GM20431 (cell line): ENCODE data around the gene MARK3.

ENCODE experiments used
- in situ Hi-C: fragments of 300-500 bp; cut with MseI, MboI; formaldehyde crosslinking; loops from one replicate; pipeline ENCODE4 v1.15.0; 2020; ENCODE audit warnings: low sequenced_read_pairs; ENCODE audit not compliant: unreplicated experiment

Gene MARK3

DNA sequence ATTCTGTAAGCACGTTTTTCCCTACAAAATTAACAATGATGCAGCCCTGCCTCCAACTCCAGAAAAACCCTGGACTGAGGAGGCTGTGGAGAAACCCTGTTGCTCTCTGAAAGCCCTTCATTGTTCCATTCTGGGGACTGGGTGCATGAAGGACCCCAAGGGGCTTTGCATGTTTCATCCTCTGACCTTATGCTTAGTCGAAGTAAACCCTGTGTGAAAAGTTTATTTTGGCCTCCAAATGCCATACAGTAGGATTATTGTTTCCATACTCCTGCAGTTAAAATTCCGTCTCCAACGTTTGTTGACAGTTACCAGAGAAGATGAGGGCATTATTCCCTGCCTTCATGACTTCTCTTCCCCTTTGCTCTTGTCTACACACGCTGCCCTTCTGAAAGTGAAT lies 91.4 kb downstream of the MARK3 start:
- in situ Hi-C loops: no loop called here

DNA sequence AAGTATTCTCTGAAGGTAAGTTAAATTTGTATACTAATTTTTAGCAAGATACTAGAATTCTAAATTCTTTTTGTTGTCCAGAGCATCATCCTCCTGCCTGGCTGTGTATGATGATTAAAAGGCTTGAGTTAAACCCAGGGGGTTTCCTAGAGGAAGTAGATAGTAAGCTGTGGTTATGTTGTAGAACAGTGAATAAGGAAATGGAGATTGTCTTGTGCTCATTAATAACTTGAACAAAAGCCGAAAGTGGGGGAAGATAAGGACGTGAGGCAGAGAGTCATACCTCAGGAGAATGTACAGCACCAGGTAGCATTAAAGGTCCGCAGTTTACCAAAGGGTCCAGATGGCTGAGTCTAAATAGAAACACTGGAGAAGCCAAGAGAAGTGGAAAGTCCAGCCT lies 95.4 kb downstream of the MARK3 start:
- in situ Hi-C loops: no loop called here

DNA sequence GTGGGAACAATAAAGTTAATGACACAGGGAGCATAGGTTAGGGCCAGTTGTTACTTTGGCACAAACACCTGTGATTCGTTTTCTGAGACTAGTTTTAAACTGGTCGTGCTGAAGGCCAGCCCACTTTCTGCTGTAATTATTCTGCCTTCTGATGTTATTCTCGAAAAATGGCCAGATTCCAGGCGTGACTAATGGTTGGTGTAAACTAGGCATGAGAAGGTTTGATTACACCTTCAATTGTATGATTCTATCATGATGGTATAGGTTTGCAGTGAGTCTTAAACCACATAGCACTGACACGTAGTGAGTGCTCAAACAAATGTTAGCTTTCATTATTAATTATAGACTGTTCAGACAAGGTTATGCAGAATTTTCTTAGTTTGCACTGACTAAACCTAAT lies 98.4 kb downstream of the MARK3 start:
- in situ Hi-C loops: no loop called here

DNA sequence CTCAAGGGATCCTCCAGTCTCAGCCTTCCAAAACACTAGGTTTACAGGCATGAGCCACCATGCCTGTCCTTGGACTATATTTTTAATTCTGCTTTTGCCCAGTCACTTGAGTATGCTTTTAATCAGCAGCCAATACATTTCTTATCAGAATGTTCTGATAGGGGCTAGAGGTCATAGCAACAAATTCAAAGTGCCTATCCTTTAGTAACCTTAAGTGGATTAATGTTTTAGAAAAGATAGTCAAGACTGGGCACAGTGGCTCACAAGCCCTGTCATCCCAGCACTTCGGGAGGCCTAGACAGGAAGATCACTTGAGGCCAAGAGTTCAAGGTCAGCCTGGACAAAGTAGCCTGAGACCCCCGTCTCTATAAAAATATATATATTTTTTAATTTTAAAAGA lies 100.3 kb downstream of the MARK3 start:
- in situ Hi-C loops: no loop called here

DNA sequence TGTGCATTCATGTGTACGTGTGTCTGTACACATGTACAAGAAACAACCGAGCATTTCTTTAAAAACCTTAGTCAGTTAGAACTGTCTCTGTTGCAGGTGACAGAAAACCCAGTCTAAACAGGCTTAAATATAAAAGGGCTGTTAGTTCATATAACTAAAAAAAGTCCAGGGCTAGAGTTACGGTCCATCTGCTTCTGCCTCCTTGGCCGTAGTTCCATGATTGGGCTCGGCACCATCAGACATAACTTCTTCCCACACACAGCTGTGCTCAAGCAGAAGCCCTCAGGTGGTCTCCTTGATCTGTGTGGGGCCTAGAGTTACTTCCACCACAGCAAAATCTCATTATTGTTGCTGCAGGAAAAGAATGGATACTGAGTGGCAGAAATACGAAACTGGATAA lies 102.9 kb downstream of the MARK3 start:
- in situ Hi-C loops: no loop called here

DNA sequence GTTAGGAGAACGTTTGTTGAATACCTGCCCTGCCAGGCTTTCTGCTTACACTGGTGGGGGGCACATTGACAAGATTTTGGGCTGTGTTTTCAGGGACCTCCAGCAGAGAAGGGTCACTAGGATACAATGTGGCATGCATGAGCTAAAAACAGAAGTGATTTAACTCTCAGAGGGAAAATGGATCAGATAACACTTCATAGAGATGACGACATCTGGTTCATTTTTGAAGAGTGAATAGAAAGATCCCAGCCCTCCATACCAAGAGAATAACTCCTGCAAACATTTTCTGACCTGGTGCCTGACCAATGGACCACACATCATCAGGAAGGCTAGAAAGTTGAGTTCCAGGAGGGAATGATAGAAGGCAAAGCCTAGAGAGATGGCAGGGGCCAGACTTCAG lies 103.7 kb downstream of the MARK3 start:
- in situ Hi-C loops: no loop called here

DNA sequence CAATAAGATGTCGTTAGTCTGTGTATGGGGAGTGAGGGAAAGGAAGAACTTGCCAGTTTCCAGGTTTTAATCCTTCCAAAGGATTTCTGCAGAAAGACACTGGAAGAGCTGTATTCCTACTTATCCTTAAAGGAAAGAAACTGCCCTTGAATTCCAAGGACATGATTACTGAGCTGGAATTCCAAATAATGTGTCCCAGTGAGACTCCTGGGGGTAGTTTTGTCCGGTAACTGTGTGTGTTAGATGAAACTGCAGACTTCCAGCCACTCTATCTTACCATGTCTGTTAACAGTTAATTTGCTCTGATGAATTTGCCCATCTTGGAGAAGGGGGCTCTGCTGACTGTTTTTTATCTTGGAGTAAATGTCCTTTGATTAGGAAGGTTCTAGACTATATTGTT lies 104.4 kb downstream of the MARK3 start:
- in situ Hi-C loops: no loop called here

DNA sequence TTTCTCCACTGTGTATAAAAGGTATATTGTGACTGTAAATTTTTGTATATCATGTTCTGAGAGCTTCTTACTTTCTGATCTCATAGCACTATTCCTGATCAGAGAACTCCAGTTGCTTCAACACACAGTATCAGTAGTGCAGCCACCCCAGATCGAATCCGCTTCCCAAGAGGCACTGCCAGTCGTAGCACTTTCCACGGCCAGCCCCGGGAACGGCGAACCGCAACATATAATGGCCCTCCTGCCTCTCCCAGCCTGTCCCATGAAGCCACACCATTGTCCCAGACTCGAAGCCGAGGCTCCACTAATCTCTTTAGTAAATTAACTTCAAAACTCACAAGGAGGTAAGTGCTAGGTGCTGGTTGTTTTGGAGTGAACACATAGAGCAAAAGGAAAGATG lies 106.5 kb downstream of the MARK3 start:
- in situ Hi-C loops: no loop called here

DNA sequence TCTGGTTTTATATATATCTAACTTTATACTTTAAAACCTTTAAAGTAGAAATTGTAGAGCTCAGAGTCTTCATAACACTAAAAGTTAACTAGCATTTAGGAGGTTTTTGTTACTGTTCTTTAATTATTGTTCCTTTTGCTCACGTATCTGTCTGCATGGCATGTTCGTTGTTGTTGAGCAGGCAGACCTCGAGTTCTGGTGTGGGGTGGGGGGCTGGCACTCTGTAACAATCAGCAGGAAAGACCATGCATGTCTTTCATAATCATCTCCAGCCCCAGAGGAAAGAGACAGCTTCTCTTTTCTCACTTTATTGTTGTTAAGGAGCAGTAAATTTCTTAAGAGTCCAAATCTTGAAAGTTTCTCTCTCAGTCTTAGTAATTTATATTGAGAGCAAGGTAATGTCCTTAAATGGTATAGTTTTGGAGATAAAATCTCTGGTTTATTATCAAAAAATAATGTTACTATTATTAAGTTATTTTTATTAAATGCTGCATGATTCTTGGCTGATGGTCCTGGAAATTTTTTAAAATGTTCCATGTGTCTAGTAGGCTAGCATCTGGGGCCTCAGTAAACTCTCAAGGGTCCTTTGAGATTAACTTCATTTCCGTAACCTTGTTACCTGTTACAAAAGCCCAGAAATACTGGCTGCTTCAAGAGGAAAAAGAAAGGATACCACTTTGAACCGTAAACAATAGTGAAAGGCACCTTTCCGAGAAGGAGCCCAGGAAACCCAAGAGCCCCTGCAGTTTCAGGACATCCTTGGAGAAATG lies 107.1 kb downstream of the MARK3 start:
- in situ Hi-C loops: no loop called here

DNA sequence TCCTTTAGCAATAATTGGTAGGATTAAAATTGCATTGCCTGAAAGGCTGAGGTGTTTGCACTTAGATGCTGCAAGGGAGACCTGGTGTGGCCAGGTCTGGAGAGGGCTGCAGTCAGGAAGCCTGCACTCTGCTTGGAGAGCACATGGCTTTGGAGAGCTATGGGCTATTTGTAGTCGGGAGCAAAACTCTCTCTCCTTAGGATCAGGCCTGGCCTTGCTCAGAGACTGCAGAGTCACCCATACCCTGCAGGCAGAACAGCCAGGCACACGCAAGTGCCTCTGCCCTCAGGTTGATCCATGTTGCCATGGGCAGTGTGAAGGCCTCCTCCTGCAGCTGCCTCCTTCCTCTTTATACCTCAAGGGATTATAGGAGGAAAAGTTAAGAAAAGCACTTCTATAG lies 110.6 kb downstream of the MARK3 start:
- in situ Hi-C loops: no loop called here

DNA sequence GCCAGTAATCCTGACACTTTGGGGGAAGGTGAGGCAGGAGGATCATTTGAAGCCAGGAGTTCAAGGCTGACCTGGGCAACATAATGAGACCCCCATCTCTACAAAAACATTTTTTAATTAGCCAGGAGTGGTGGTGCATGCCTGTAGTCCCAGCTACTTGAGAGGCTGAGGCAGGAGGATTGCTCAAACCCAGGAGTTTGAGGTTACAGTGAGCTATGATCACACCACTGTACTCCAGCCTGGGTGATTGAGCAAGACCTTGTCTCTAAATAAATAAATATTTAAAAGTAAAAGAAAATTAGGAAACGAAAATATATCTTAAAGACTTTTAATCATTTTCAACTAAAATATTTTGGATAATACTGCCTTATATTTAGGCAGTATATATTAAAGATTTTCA lies 111.6 kb downstream of the MARK3 start:
- in situ Hi-C loops: no loop called here

DNA sequence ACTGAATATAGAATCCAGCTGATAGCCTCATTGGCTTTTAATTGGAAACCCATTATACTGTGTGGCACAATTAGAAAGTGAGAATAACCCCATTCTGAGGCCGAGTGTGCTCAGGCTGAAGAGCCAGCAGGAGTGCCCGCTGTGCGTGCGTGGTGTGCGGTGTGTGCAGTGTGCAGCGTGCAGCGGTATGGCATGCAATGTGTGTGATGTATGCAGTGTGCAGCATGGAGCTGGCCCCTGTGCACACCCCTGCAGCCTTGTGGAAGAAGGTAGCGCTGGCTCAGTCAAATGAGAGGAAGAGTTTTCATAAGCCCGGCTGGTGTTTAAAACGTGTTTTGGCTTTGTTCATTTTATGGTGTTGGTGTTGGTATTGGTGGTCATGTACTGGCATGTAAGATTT lies 114.5 kb downstream of the MARK3 start:
- in situ Hi-C loops: no loop called here

DNA sequence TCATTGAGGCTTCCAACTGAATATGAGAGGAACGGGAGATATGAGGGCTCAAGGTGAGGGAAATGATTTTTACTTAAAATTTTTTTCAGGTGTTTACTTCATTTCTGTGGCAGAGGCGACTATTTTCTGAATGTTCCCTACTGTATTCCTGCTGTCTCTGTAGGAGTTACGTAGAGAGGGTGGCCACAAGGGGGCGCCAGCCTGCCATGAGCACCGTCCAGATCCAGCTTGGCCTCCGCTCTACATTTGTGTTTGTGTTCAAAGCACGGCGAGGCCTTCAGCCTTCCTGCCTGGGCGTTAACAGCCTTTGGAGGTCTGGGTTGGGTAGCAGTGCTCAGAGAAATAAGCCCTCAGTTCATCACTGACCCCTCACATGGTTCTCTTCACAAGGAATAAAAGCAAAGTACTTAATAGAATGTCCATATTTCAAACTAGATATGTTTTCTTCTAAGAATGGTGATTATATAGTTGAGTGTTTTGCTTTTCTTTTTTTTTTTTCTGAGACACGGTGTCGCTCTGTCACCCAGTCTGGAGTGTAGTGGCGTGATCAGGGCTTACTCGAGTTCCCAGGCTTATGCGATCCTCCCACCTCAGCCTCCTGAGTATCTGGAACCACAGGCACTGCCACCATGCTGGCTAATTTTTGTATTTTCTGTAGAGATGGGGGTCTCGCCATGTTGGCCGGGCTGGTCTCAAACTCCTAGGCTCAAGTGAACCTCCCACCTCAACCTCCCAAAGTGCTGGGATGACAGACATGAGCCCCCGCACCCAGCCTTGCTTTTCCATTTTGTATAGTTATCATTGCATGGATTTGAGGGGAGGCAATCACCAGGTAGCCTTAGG lies 115.2 kb downstream of the MARK3 start:
- in situ Hi-C loops: no loop called here

DNA sequence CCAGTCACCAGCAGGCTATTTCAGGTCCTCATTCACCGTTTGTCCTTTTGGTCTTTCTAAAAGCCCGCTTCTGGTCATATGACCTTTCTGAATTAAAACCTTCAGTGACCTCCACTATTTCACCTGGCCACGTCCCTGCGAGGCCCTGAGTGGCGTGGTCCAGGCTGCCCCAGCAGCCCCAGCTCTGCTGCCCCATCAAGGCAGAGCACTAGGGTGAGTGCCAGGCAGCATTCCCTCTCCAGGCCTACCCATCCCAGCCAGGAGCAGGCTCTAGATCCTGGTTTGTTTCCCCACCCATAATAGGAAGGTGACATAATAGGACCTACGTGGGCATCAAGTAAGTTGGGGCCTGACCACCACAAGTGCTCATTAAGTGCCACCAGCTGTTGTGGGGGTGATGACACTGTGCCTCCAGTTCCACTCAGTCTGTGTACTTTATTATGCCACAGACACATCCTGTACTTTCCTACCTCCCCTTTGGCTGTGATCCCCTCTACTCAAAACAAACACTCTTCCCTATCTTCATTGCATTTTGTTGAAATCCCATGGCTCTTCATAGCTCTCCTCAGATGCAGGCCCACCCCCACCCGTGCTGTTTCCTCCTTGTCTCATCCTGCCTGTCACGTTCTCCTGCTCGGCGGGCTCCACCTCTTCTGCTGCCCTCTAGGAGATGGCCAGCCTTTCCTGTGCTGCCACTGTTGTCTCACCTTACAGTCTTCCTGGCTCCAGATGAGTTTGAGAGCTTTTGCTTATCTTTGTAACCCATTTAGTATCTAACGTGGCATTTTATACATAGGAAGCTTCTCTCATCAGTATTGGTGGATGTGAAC lies 116.0 kb downstream of the MARK3 start:
- in situ Hi-C loops: no loop called here

DNA sequence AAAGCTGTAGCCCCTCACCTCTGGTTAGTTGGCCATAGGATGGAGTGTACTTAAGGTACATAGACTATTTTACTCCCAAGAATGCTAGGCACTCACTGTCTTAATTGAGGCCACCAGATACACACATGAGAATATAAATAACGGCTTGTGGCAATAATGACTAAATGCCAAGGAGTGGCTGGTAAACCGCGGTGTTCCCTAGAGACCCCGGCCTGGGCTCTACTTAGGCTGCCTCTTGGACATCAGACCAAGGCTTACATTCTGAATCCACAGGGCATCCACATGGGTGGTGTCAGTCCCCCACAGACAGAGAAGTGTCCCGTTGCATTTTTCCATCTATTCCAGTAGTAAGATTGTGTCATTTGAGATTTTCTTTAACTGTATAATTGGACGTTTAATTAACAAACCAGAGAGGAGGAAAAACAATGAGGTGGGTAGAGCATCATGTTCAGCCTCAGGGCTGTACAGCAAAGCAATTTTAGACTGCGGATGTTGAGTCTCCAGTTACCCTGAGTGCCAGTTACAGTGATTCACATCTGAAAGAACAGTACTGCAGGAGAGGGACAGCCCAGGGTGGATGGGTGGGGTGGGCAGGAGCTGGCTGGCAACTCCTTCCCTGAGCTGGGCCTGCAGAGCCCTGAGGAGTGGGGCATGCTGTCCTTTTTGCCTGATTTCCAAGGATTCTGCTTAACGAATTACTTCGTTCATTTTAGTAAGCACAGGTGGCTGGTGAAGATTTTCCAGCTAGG lies 116.9 kb downstream of the MARK3 start:
- in situ Hi-C loops: no loop called here

DNA sequence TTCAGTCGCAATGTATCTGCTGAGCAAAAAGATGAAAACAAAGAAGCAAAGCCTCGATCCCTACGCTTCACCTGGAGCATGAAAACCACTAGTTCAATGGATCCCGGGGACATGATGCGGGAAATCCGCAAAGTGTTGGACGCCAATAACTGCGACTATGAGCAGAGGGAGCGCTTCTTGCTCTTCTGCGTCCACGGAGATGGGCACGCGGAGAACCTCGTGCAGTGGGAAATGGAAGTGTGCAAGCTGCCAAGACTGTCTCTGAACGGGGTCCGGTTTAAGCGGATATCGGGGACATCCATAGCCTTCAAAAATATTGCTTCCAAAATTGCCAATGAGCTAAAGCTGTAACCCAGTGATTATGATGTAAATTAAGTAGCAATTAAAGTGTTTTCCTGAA lies 117.7 kb downstream of the MARK3 start:
- in situ Hi-C loops: no loop called here

DNA sequence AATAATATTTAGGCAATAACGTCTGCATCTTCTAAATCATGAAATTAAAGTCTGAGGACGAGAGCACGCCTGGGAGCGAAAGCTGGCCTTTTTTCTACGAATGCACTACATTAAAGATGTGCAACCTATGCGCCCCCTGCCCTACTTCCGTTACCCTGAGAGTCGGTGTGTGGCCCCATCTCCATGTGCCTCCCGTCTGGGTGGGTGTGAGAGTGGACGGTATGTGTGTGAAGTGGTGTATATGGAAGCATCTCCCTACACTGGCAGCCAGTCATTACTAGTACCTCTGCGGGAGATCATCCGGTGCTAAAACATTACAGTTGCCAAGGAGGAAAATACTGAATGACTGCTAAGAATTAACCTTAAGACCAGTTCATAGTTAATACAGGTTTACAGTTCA lies 118.1 kb downstream of the MARK3 start:
- in situ Hi-C loops: no loop called here

DNA sequence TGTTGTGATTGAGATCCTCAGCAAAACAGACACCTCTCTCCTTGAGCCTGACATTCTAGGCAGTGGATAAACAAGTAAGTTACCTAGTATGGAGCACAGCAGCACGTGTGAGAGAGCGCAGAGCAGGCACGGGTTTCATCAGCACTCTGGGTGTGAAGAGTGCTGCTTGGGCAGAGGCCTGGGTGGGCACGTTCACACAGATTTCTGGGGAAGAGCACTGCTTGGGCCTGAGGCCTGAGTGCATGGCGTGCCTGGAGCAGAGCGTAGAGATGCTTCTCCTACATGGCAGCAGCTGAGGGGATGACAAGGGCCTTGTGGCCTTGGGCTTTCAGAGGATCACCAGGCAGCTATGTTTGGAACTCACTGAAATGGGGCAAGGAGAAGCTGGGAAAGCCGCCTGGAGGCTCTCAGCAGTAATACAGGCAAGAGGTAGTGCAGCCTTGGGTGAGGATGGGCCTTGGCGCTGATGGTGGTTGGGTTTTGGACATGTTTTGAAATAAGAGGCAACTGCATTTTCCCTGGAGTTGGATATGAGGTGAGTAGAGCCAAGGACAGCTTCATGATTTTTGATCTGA lies 119.9 kb downstream of the MARK3 start:
- in situ Hi-C loops: no loop called here

DNA sequence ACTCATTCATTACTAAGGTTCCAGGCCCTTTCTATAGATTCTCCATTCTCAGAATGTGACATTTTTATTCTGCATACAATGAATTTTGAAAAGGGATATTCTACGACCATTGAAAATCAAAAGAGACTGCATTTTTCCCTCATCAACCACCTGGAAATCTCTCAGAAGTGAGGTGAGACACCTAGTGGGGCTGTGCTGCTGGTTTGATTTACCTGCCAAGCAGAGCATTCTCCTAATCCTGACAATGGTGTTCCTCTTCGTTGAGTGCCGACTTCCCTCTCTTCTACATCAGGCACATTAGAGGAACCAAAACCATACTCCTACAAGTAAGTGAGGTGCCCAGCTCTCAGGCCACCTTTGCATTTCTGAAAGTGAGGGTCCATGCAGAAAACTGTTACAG lies 122.5 kb downstream of the MARK3 start:
- in situ Hi-C loops: no loop called here
